NCI-H2029 treated with DMSO at 0.1 percent for 48 hours (cell line): ENCODE measurements around the gene S1PR5.
"Not testable (repeated sequence)": the region's sequence is repeated elsewhere in the genome, so short reads cannot be mapped to it uniquely, and the experiment has no call there.

Experiments used
- DNase-seq: peaks from one replicate; lab custom pipeline; 2025; lab: John Stamatoyannopoulos, UW

S1PR5 gene, protein sequence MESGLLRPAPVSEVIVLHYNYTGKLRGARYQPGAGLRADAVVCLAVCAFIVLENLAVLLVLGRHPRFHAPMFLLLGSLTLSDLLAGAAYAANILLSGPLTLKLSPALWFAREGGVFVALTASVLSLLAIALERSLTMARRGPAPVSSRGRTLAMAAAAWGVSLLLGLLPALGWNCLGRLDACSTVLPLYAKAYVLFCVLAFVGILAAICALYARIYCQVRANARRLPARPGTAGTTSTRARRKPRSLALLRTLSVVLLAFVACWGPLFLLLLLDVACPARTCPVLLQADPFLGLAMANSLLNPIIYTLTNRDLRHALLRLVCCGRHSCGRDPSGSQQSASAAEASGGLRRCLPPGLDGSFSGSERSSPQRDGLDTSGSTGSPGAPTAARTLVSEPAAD

DNA sequence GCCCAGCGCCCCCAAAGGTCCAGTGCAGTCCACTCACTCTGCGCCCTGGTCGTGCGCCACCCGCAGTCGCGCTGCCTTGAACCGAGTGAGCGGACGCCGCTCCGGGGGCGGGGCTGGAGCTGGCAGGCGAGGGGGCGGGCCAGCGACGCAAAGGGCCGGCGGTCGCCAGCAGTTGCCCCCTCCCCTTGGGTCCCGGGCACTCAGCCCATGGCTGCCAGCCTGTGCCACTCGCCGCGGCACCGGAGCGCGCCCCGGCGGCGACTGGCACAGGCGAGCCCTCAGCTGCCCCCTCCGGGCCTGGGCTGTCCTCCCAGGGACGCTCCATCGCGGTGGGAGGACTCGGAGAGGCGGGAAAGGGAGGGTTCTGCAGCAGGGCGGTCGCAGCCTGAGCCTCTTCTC, at the start of gene S1PR5:
TSS of gene S1PR5 (minus strand) at position 87 of the 399 bp plus-strand sequence. CDS start 2,436 bp downstream, outside the sequence.
- no peak for DNase-seq

DNA sequence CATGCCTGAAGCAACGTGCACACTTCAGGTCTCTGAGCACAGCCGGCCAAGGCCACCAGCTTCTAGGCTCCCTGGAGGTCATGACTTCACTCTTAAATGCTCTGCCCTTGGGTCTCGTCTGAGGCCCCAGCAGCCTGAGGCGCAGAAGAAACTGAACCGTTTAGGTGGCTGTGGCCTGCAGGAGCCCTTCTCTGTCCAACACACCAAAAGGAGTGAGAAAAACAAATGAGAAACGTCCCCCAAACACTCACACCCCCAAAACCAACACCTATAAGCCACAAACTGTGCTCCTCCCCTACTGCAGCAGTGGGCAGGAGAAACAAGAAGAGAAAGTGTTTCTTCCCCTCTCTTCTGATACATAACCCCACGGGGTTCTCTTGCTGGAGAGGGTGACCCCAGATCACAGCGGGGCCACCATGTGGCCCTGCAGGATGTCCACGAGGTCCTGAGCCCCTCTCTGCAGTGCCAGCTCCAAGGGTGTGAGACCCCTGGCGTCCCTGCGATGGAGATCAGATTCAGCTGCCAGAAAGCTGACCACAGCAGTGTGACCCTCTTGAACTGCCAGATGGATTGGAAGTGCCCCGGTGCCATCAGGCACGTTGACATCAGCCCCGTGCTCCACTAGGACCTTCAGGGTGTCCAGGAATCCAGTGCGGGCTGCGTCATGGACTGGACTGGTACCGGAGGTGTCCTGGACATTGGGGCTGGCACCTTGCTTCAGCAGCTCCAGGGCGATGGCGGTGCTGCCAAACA, 49.6 kb upstream of the S1PR5 start:
- no peak for DNase-seq

DNA sequence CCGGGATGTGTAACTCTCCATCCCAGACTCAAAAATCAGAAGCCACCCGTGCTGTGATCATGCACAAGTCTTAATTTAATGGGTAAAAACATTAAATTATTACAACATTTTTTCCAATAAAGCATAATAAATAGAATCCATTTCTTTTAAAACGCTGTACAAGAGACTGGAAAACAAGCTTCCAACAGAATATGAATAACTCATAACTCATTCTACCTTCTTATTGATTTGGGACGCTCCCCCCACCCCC, 49.1 kb upstream of the S1PR5 start:
- DNase-seq: no peak

DNA sequence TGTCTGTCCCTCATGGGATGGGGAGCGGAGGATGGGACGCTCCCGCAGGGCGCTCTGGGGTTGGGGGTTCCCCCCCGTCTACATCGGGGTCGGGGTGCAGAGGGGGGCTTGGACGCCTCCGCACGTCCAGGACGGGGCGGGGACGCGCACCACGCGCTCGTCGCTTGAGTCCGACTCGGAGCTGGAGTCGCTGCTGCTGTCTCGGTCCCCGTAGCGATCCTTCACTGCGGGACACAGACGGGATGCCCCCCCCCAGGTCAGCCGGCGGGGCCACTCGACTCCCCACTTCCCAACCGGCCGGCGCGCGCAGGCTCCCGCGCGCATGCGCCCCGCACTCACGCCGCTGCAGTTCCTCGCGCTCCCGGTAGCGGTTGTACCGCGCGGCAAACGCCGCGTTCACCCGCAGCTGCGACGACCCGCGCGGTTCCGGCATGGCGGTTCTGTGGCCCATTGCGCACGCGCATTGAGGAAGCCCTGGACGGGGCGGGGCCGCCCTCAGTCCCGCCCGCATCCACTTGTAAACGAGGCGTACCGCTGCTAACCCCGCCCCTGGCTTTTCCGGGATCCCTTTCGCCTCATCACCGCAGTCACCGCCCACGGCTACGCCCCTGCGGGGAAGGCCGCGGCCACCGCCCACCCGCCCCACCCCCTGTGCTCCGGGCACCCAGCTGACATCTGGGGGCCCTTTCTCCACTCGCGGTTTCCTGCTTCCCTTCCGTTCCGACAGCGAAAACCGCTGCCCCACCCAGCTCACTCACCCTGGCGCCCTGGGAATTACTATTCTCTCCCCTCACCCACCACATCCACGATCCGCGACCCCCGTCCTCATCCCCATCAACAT, 48.5 kb upstream of the S1PR5 start, which contains the start of gene KRI1:
TSS of gene KRI1 (minus strand) at position 444 of the 841 bp plus-strand sequence. CDS start at position 433, 11 bp downstream.
- peak; percentile 91 for DNase-seq

DNA sequence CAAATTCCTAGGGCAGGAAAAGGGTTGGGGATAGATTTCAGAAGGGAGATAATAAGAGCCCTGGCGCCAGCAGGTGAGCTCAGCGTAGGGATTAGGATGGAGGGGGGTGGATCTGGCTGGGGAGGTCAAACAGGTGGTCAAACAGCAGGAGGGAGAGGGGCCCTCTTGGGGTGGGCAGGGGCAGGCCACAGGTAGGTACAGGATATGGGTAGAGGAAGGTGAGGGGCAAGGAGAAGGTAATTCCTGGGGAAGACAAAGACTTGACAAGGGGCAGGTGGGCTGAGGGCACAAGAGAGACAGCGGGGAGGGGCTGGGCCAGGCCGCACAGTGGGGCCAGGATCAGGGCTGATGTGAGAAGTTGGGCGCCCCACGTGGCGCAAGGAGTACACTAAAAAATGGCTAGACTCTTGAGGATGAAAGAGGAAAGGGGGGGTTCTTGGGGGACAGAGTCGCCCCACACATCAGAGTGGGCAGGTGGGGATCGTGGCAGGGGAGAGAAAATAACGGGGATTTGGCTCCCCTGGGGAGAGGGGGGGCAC, 47.9 kb upstream of the S1PR5 start:
- no peak for DNase-seq

DNA sequence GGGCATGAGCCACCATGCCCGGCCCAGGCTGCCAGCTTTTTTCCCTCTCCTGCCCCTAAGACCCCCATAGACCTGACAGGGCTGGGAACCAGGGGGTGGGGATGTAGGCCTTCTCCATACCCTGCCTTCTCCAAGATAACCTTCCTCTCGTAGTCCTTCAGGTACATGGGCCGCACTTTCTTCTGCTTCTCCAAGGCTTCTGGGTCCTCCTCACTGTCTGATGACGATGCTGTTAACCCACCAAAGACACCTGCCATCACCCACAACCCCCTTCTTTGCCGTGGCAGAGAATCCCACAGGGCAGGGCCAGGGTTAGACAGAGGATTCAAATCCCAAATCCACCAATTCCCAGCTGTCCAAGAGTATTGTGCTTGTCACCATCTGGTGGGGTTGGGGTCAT, 45.4 kb upstream of the S1PR5 start:
- DNase-seq: no peak

DNA sequence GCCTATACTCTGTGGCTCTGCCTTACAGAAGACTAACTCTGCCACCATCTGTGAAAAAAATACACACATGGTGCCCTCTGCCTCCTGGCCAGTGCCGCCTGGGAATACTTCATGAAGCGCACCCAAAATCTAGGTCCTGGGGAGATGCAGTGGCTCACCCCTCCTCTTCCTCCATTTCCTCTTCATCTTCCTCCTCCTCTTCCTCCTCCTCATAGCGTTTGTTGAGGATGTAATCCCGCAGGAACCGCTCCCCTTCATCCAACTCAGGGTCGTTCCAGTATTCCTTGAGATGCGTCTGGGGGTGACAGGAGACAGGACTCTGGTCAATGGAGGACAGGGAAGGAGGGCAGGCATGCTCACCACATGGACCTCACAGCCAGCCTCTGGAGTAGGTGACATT, 42.9 kb upstream of the S1PR5 start:
- no peak for DNase-seq

DNA sequence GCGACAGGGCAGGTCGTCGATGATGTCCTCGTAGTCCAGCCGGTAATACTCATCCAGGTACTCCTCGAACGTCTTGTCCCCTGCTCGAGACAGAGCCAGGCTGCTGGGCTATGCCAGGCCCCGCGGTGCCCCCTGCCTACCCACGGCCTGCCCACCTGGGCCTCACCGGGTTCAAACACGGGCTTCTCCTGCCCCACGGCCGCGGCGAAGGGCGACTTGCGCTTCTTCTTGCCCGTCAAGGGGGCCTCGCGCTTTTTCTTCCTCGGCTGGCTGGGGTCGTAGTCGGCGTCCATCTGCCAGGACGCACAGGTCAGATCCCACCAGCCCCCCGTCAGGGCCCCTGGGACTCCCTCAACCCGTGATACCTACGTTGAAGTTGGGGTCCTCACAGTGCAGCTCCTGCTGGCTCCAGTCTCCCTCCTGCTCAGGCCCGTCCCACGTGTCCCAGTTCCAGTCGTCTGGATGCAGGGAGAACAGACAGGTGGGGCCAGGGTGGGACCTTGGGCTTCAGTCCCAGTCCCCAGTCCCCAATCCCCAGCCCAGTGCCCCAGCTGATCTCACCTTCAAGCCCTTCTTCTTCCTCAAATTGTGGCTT, 40.5 kb upstream of the S1PR5 start:
- DNase-seq: no peak

DNA sequence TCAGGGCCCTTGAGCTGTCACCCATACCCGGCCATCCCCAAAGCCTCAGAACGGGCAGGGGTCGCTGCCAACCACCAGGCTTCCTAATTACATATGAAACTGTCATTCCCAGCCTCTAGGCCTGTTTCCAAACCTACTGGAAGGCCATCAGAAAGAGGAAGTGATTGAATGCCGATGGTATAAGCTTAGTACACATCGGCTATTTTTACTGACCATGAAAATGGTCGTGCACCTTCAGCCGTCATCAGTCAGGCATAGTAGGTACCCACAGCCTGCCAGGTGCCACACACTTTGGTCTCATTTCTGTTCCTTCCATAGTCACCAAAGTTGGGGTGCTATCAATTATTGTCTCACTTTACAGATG, 38.3 kb upstream of the S1PR5 start:
- DNase-seq: no peak

DNA sequence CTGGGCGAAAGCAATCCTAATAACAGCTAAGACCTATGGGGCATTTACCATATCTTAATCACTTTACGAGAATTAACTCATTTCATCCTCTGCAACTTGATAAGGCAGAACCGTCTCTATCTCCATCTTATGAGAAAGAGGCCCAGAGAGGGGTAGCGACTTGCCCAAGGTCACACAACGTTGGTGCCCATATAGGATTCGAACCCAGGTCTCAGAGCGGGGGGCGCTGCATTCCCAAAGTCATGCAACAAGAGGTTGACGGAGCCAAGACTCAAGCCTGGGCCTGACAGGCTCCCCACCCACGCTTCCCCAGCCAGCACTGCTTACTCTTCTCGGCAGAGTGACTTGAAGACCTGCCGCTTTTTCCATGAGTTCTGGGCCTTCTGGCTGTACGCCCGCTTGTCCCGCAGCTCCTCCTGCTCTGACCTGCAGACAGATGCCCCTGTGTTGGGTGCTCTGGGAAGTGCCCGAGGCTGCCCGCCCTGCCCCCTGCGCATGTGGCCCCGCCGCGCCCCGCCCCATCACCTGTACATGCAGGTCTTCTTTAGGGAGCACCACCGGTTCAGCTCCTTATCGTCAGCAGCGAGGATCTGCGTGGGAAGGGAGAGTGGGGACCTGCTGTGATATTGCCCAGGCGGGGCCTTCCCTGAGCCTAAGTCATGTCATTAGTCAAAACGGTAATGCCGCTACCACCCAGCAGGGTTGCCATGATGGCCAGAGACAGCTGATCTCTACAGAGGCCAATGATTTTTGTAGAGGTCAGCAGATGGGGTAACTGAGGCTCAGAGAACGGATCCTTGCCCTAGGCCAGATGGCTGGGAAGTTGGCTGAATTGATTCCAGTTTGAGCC, 37.7 kb upstream of the S1PR5 start:
- no peak for DNase-seq

DNA sequence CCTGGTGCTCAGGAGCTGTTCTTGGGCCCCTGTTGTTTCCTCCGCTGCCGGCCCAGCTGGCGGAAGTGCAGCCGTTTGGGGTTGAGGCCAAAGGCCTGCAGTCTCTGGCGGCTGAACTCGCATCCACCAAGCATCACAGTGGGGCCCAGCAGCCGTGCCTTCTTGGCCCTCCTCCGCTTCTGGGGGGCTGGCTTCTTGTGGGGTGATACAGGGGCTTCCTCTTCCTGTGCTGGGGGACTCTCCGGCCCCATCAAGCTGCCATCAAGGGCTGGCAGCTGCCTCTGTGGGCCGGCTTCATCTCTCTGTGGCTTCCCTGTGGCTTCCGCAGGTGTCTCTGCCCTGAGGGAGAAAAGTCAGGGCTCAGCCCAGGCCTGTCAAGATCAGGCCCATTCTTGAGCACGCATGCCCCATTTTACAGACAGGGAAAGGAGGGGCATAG, 36.7 kb upstream of the S1PR5 start:
- DNase-seq: no peak

DNA sequence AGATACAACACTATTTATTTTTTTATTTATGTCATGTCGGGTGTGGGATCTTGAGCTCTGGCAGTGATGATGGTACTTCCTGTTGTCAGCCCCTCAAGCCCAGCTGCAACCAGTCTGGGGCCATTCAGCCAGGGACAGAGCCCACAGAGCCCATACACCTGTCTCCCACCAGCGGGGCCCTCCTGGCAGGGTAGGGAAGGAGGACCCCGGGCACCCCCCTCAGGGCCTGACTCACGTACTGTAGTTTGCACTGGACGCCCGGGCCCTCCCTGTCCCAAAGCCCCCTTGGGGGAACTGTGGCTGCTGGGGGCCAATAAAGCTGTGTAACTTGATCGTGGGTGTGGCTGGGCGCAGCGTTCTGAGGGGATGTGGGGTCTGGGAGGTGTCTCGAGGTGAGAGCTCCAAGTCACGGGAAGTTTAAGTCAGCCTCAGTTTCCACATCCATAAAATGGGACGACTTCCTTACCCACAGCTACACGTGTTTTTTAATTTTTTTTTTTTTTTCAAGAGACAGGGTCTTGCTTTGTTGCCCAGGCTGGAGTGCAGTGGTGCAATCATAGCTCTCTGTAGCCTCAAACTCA, 35.9 kb upstream of the S1PR5 start:
- DNase-seq: no peak

DNA sequence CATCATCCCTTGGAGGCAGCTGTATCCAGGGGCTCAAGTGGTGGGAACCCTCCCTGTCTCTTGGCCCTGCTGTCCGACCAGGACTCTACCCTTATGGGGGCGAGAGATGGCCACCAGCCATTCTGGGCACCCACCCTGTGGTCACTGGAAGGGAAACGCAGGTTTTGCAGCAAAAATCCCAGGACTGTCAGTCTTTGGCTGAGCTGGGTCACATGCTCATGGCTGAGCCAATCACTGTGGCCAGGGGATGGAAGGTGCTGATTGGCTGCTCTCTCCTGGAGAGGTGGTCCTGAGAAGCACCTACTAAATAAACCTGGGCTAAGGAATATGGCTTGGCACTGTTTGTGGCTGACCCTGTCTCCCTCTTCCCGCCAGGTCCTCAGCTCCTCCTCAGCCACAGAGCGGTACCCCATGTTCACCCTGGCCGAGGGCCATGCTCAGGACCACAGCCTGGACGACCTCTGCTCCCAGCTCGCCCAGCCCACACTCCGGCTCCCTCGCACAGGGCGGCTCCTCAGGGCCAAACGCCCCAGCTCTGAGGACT, 35.3 kb upstream of the S1PR5 start:
- no peak for DNase-seq

DNA sequence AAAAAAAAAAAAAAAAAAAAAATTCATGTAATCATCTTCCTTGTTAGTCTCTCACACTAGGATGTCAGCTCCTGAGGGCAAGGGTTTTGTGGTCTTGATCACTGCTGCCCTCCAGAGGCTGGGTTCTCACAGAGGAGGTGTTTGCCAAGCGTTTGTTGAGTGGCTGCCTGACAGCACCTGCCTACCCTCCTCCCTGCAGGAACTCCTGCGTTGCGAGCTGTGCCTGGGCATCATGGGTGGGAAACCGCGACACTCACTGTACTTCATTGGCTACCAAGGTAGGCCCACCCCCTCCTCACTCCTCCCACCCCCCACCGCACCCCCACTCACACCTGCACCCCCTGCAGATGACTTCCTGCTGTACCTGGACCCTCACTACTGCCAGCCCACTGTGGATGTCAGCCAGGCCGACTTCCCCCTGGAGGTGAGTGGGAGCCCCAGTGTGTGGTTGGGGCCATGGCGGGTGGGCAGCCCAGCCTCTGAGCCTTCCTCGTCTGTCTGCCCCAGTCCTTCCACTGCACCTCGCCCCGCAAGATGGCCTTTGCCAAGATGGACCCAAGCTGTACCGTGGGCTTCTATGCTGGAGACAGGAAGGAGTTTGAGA, 34.6 kb upstream of the S1PR5 start:
- no peak for DNase-seq

DNA sequence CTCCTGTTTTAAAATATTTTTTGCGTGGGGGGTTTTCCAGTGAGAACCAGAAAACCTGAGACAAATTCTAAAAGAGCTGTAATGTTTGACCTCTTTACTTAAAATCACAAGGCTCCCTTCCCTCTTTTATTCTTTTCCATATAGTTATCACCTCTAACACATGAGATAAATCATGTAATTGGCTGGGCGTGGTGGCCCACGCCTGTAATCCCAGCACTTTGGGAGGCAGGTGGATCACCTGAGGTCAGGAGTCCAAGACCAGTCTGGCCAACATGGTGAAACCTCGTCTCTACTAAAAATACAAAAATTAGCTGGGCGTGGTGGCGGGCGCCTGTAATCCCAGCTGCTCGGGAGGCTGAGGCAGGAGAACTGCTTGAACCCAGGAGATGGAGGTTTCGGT, 33.8 kb upstream of the S1PR5 start:
- not testable (repeated sequence) for DNase-seq

DNA sequence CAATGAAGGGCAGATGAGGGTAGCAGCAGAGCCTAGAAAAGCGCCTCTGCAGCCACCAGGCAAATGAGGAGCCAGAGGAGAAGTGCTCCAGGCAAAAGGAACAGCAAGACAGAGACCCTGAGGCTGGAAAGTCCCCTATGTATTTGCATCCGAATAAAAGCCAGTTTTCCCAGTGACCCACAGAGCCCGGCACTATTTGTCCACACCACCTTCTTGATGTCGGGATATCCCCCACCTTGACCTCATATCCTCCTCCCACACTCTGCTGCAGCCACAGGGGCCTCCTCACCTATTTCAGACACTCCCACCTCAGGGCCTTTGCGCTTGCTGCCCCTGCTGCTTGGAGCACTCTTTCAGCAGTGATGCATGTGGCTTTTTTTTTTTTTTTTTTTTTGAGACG, 33.1 kb upstream of the S1PR5 start:
- DNase-seq: no peak

DNA sequence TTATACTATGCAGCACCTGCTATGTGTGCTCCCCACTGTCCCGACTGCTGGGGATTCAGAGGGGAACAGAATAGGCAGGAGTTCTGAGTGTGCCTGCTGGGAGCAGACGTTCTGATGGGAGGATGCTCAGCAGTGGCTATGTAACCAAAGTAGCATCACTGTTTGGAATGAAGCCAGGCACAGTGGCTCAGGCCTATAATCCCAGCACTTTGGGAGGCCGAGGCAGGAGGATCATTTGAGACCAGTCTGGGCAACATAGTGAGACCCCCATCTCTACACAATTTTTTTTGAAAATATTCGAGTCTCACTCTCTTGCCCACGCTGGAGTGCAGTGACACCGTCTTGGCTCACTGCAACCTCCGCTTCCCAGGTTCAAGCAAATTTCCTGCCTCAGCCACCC, 32.5 kb upstream of the S1PR5 start:
- no peak for DNase-seq

DNA sequence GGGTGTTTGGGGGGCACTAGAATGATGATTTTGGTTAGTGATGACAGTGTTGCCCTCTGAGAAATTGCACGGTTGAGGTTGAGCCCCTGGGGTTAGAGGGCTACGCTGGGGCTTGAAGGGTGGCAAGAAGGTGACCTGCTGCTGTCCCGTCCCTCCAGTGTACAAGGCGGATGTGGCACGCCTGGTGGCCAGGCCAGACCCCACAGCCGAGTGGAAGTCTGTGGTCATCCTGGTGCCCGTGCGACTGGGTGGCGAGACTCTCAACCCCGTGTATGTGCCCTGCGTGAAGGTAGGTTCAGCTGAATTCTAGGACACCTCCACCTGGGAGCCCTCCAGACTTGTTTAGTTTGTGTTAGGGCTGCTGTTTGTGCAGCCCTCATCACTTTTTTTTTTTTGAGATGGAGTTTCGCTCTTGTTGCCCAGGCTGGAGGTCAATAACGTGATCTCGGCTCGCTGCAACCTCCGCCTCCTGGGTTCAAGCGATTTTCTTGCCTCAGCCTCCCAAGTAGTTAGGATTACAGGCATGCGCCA, 31.6 kb upstream of the S1PR5 start:
- DNase-seq: no peak

DNA sequence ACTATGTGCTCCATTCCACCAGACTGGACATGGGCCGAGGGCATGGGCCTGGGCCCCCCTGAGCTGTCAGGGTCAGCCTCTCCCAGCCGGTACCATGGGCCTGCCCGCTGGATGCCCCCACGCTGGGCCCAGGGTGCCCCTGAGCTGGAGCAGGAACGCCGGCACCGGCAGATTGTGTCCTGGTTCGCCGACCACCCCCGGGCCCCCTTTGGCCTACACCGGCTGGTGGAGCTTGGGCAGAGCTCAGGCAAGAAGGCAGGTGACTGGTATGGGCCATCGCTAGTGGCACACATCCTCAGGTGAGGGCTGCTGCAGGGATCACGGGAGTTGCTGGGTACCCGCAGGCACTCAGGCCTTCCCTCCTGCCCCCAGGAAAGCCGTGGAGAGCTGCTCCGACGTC, 29.6 kb upstream of the S1PR5 start:
- no peak for DNase-seq

DNA sequence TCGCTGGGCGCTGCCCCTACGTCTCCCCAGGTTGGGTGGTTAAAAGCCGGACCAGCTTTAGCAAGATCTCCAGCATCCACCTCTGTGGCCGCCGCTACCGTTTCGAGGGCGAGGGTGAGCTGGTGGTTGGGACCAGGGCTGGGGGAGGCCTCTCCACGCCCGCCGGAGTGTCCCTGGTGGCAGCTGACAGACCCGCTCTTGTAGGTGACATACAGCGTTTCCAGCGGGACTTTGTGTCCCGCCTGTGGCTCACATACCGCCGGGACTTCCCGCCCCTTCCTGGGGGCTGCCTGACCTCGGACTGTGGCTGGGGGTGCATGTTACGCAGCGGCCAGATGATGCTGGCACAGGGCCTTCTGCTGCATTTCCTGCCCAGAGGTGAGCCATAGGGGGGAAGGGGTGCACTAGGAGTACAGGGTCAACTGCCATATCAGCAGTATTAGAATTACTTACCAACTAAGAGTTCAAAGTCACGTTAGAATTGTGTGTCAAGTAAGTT, 27.6 kb upstream of the S1PR5 start:
- no peak for DNase-seq
